AG04450 (cell line): Measurements from ENCODE around the gene SMCHD1. TPM values are rescaled to one million over a fixed set of nuclear protein-coding genes. Genes with fewer than 3 reads are reported as not detected.
A peak's percentile ranks its signal among the peaks of the same experiment; 100 is the strongest.

Experiments used
- CTCF ChIA-PET: fragments of 300-600, 350-600 bp; formaldehyde crosslinking; extraction: SDS; loops from one replicate; lab custom pipeline; 2022; ENCODE audit warnings: antibody characterized with exemption, inconsistent platforms; lab: Charles Lee
- POLR2A ChIA-PET: fragments of 350-600 bp; formaldehyde crosslinking; extraction: SDS; loops from one replicate; lab custom pipeline; 2021; ENCODE audit warnings: antibody characterized with exemption, inconsistent platforms; lab: Yijun Ruan, JAX
- DNase-seq: peaks from one replicate; pipeline ENCODE4 v3.0.0-alpha.2; 2011; ENCODE audit warnings: low read depth, low spot score
- H3K27ac ChIP-seq: one replicate; pipeline ENCODE4 v1.5.1; 2012; ENCODE audit warnings: low read depth, low read length, control low read depth
- H3K27me3 ChIP-seq: one replicate; pipeline ENCODE4 v1.6.0; 2012; ENCODE audit warnings: low read length; ENCODE audit not compliant: control insufficient read depth, insufficient read depth
- H3K4me3 ChIP-seq: 2 replicates; pipeline ENCODE4 v1.5.1; 2011; ENCODE audit warnings: mild to moderate bottlenecking, low read depth, low read length, control low read depth
- H3K9me3 ChIP-seq: 2 replicates; pipeline ENCODE4 v1.5.1; 2012; ENCODE audit warnings: low read length; ENCODE audit not compliant: control insufficient read depth, insufficient read depth
- CTCF ChIP-seq: IDR thresholded peaks from 2 replicates; pipeline ENCODE4 v1.5.1; 2011; ENCODE audit warnings: low read depth, low read length, control low read depth, inconsistent platforms
- polyA plus RNA-seq: library from polyadenylated mRNA; depleted of rRNA; stranded (reverse); fragments of >200 nt; gene quantifications from 2 replicates; pipeline ENCODE4 v1.2.3, GENCODE V29; 2011

SMCHD1 gene
- polyA plus RNA-seq, 1 experiment, result 37.2 TPM

DNA sequence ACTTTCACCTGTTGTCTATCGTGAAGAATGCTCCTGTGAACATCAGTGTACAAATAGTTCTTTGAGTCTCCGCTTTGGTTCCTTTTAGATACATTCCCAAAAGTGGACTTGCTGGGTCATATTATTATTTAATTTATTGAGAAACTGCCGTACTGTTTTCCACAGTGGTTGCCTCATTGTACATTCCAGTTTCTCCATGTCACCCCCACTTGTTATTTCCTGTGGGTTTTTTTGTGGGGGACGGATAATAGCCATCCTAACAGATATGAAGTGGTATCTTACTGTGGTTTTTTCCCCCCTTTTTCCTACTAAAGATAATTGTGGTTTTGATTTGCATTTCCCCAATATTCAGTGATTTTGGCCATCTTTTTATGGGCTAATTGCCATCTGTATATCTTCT, 53.8 kb downstream of the SMCHD1 start:
- no peak for DNase-seq
- no peaks in the 10 kb centered on the region for H3K27me3 ChIP-seq
- POLR2A ChIA-PET, result no interaction called here
- CTCF ChIA-PET, result no interaction called here
- no peak for TF ChIP-seq CTCF
- no peaks in the 10 kb centered on the region for H3K9me3 ChIP-seq
- no peak overlapping the region for H3K27ac ChIP-seq
- no peak overlapping the region for H3K4me3 ChIP-seq

DNA sequence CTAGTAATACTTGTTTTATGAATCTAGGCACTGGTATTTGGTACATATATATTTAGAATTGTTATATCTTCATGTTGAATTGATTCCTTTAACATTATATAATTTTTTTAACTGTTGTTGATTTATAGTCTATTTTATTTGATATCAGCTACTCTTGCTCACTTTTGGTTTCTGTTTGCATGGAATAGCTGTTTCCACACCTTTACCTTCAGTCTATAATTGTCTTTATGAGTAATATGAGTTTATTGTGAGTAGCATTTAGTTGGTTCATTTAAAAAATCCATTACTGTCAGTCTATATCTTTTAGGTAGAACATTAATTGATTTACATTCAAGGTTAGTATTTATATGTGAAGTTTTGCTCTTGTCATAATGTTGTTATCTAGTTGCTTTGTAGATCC, 58.6 kb downstream of the SMCHD1 start:
- CTCF ChIA-PET, result no interaction called here
- H3K4me3 ChIP-seq, result no peak overlapping the region

DNA sequence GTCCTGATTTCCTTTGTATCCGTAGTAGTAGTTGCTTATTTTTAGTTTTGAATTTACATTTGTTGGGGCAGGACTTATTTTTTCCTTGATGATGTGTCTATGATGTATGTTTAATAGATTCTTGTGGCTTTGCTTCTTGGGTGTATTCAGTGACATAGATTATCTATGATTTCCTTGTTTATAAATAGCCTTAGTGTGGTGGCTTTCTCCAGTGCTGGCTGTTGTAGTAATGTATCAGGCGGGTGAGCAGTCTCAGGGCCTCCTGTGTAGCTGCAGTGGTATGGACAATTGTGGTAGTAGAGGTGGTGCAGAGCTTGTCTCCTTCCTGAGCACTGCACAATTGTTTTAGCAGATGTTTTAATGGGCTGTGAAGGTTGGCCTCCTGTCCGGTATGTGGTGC, 60.5 kb downstream of the SMCHD1 start:
- H3K9me3 ChIP-seq, result no peaks in the 10 kb centered on the region
- no peaks in the 10 kb centered on the region for H3K27me3 ChIP-seq
- no peak overlapping the region for H3K4me3 ChIP-seq
- DNase-seq, result peak; percentile 6
- POLR2A ChIA-PET, result no interaction called here
- CTCF ChIA-PET, result interaction anchor here (1.4 kb wide), 1 partner anchor 523 kb away, joined by 3 read pairs; no protein-coding TSS in a partner anchor
- no peak overlapping the region for H3K27ac ChIP-seq
- no peak for TF ChIP-seq CTCF

More for the DNA sequence above, 58.6 kb downstream of the SMCHD1 start:
- H3K9me3 ChIP-seq, result no peaks in the 10 kb centered on the region
- no peak for DNase-seq
- POLR2A ChIA-PET, result no interaction called here
- no peak overlapping the region for H3K27ac ChIP-seq
- TF ChIP-seq CTCF, result no peak
- no peaks in the 10 kb centered on the region for H3K27me3 ChIP-seq

DNA sequence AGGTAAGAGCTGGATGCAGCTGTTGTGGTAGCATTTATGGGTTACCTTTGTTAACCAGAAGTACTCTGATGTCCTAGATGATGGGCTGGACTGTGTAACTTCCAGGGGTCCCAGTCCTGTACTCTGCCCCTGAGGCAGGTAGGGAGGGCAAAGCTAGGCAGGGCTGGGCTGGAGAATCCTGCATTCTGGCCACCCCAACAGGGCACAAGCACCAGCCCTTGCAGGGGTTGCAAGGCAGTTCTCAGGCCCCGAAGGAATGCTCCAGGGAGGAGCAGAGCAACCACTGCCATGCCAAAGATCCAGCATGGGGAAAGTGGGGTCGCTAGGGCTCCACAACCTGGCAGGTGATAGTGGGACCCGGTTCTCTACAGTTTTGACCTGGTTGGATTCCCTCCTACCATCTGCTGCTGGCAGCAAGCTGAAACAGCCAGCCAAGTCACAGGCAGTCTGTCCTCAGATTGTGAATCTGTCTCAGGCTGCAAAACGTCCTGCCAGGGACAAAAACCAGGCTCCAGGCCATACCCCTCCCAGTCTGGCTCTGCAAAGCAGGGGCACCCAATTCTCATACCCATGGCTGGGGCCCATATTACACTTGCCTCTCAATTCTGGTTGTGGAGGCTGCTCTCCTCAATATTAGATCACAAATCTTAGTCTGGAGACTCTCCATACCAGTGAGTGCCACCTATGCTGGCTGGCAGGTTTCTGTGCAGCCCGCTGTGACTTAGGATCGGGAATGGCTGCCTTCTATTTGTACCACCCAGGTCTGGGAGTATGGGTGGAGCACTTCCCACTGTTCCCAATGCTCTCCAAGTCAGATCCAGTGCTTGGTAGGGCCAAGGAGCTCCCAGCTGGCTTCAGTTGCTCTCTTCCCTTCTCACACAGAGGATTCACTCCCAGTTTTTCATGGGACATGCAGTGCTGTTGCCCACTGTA, 61.1 kb downstream of the SMCHD1 start:
- H3K27ac ChIP-seq, result no peak overlapping the region
- DNase-seq, result no peak
- no peak overlapping the region for H3K4me3 ChIP-seq
- no peaks in the 10 kb centered on the region for H3K27me3 ChIP-seq
- CTCF ChIA-PET, result interaction anchor here (1.4 kb wide), 1 partner anchor 522 kb away, joined by 3 read pairs; no protein-coding TSS in a partner anchor
- TF ChIP-seq CTCF, result no peak
- no peaks in the 10 kb centered on the region for H3K9me3 ChIP-seq
- POLR2A ChIA-PET, result no interaction called here

DNA sequence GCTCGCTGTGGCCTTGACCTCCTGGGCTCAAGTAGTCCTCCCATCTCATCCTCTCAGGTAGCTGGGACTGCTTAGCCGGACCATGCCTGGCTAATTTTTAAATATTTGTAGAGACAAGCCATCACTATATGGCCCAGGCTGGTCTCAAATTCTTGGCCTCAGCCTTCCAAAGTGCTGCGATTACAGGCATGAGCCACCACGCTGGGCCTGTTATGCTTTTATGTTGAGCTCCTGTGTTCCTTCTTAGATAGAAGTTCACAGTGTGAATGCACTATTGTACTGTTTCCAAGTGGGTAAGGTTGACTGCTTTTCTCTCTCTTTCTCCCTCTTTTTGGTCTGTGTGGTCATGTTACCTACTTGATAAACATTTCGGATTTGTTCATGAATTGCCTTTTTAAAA, 61.9 kb downstream of the SMCHD1 start:
- H3K27ac ChIP-seq, result no peak overlapping the region
- ChIA-PET POLR2A (no interaction called here), CTCF (interaction anchor here (1.4 kb wide), 1 partner anchor 521 kb away, joined by 3 read pairs; no protein-coding TSS in a partner anchor)
- H3K9me3 ChIP-seq, result no peaks in the 10 kb centered on the region
- no peak for DNase-seq
- TF ChIP-seq CTCF, result no peak
- H3K27me3 ChIP-seq, result no peaks in the 10 kb centered on the region
- H3K4me3 ChIP-seq, result no peak overlapping the region
